ENCODE results near the gene TRIM52. TPM values are rescaled to one million over a fixed set of nuclear protein-coding genes. Genes with fewer than 3 reads are reported as not detected.
A peak's percentile ranks its signal among the peaks of the same experiment; 100 is the strongest.
"Not testable (repeated sequence)": the region's sequence is repeated elsewhere in the genome, so short reads cannot be mapped to it uniquely, and the experiment has no call there.

Gene TRIM52
- total RNA-seq, 1 experiment from 2014 or later, result 18.7 TPM

GRCh38 chr5:181217803-181218062 lies 43.2 kb downstream of the TRIM52 start:
- Histone ChIP-seq H3K9me3 (ENCODE audit: low read length) (no peaks in the 10 kb centered on the region), H3K4me1 (ENCODE audit: low read length) (peaks cover 41% of the 10 kb centered on the region), H2AFZ (ENCODE audit: low read length) (peak overlapping the region; percentile 88), H3K79me2 (ENCODE audit: low read length) (no peaks in the 10 kb centered on the region), H3K4me3 (ENCODE audit: low read length) (peak overlapping the region; percentile 66), H3K4me2 (ENCODE audit: low read depth, low read length, poor library complexity, severe bottlenecking) (peak overlapping the region; percentile 95), H4K20me1 (ENCODE audit: insufficient read depth, low read depth, low read length) (no peaks in the 10 kb centered on the region), H3K27me3 (ENCODE audit: low read length) (no peaks in the 10 kb centered on the region), H3K9me2 (replicated peaks; ENCODE audit: insufficient read depth, low read length) (no peaks in the 10 kb centered on the region), H3K27ac (ENCODE audit: low read length) (peak overlapping the region; percentile 33), H3K9ac (ENCODE audit: low read length) (peak overlapping the region; percentile 66), H3K36me3 (ENCODE audit: insufficient read depth, low read length) (no peaks in the 10 kb centered on the region)
- DNase-seq, result no peak

GRCh38 chr5:181217111-181217802 lies 43.7 kb downstream of the TRIM52 start:
- H3K79me2 ChIP-seq (ENCODE audit: low read length), result no peaks in the 10 kb centered on the region
- peak overlapping the region; percentile 33 for H3K27ac ChIP-seq (ENCODE audit: low read length)
- H2AFZ ChIP-seq (ENCODE audit: low read length), result peak overlapping the region; percentile 88
- no peaks in the 10 kb centered on the region for H3K27me3 ChIP-seq (ENCODE audit: low read length)
- H3K9ac ChIP-seq (ENCODE audit: low read length), result peak overlapping the region; percentile 66
- H3K9me3 ChIP-seq (ENCODE audit: low read length), result no peaks in the 10 kb centered on the region
- H3K4me3 ChIP-seq (ENCODE audit: low read length), result peak overlapping the region; percentile 66
- peaks cover 37% of the 10 kb centered on the region for H3K4me1 ChIP-seq (ENCODE audit: low read length)
- no peaks in the 10 kb centered on the region for H4K20me1 ChIP-seq (ENCODE audit: insufficient read depth, low read depth, low read length)
- DNase-seq, result peak; percentile 88
- no peaks in the 10 kb centered on the region for H3K9me2 ChIP-seq (replicated peaks; ENCODE audit: insufficient read depth, low read length)
- H3K4me2 ChIP-seq (ENCODE audit: low read depth, low read length, poor library complexity, severe bottlenecking), result peak overlapping the region; percentile 95
- no peaks in the 10 kb centered on the region for H3K36me3 ChIP-seq (ENCODE audit: insufficient read depth, low read length)

GRCh38 chr5:181215997-181216989 lies 44.6 kb downstream of the TRIM52 start:
- H3K9ac ChIP-seq (ENCODE audit: low read length), result peak overlapping the region; percentile 68
- H3K36me3 ChIP-seq (ENCODE audit: insufficient read depth, low read length), result no peaks in the 10 kb centered on the region
- H3K4me3 ChIP-seq (ENCODE audit: low read length), result peak overlapping the region; percentile 66
- H3K27ac ChIP-seq (ENCODE audit: low read length), result peak overlapping the region; percentile 52; the same call in 1 of the 2 replicates
- peak; percentile 76 for DNase-seq
- peak overlapping the region; percentile 94 for H2AFZ ChIP-seq (ENCODE audit: low read length)
- H3K27me3 ChIP-seq (ENCODE audit: low read length), result no peaks in the 10 kb centered on the region
- no peaks in the 10 kb centered on the region for H3K9me3 ChIP-seq (ENCODE audit: low read length)
- H3K79me2 ChIP-seq (ENCODE audit: low read length), result no peaks in the 10 kb centered on the region
- H3K4me1 ChIP-seq (ENCODE audit: low read length), result peaks cover 29% of the 10 kb centered on the region
- H3K9me2 ChIP-seq (replicated peaks; ENCODE audit: insufficient read depth, low read length), result no peaks in the 10 kb centered on the region
- H4K20me1 ChIP-seq (ENCODE audit: insufficient read depth, low read depth, low read length), result no peaks in the 10 kb centered on the region
- peak overlapping the region; percentile 95 for H3K4me2 ChIP-seq (ENCODE audit: low read depth, low read length, poor library complexity, severe bottlenecking)

- not testable (repeated sequence) for H3K9me2 ChIP-seq (replicated peaks; ENCODE audit: insufficient read depth, low read length); DNase-seq; H3K27ac ChIP-seq (ENCODE audit: low read length); H3K27me3 ChIP-seq (ENCODE audit: low read length); H3K9me3 ChIP-seq (ENCODE audit: low read length); H3K4me2 ChIP-seq (ENCODE audit: low read depth, low read length, poor library complexity, severe bottlenecking); H3K79me2 ChIP-seq (ENCODE audit: low read length); H3K4me3 ChIP-seq (ENCODE audit: low read length); H3K36me3 ChIP-seq (ENCODE audit: insufficient read depth, low read length); H2AFZ ChIP-seq (ENCODE audit: low read length); H4K20me1 ChIP-seq (ENCODE audit: insufficient read depth, low read depth, low read length); H3K9ac ChIP-seq (ENCODE audit: low read length)
- H3K4me1 ChIP-seq (ENCODE audit: low read length), result peaks cover 27% of the 10 kb centered on the region
Observed at GRCh38 chr5:181214249-181214648, 46.7 kb downstream of the TRIM52 start.

- no peak overlapping the region for H3K4me2 ChIP-seq (ENCODE audit: low read depth, low read length, poor library complexity, severe bottlenecking)
- H3K79me2 ChIP-seq (ENCODE audit: low read length), result no peaks in the 10 kb centered on the region
- no peaks in the 10 kb centered on the region for H3K36me3 ChIP-seq (ENCODE audit: insufficient read depth, low read length)
- no peaks in the 10 kb centered on the region for H3K9me3 ChIP-seq (ENCODE audit: low read length)
- H4K20me1 ChIP-seq (ENCODE audit: insufficient read depth, low read depth, low read length), result no peaks in the 10 kb centered on the region
- H3K4me1 ChIP-seq (ENCODE audit: low read length), result peaks cover 23% of the 10 kb centered on the region
- no peak overlapping the region for H3K27ac ChIP-seq (ENCODE audit: low read length)
- H2AFZ ChIP-seq (ENCODE audit: low read length), result no peak overlapping the region
- H3K9ac ChIP-seq (ENCODE audit: low read length), result no peak overlapping the region
- H3K4me3 ChIP-seq (ENCODE audit: low read length), result no peak overlapping the region
- no peaks in the 10 kb centered on the region for H3K27me3 ChIP-seq (ENCODE audit: low read length)
- H3K9me2 ChIP-seq (replicated peaks; ENCODE audit: insufficient read depth, low read length), result no peaks in the 10 kb centered on the region
- DNase-seq, result no peak
Observed at GRCh38 chr5:181212934-181213333, 48.0 kb downstream of the TRIM52 start.

GRCh38 chr5:181212080-181212479 lies 48.9 kb downstream of the TRIM52 start:
- Histone ChIP-seq H3K9me2 (replicated peaks; ENCODE audit: insufficient read depth, low read length) (no peaks in the 10 kb centered on the region), H3K27me3 (ENCODE audit: low read length) (no peaks in the 10 kb centered on the region), H3K4me2 (ENCODE audit: low read depth, low read length, poor library complexity, severe bottlenecking) (no peak overlapping the region), H4K20me1 (ENCODE audit: insufficient read depth, low read depth, low read length) (no peaks in the 10 kb centered on the region), H3K79me2 (ENCODE audit: low read length) (no peaks in the 10 kb centered on the region), H3K9ac (ENCODE audit: low read length) (no peak overlapping the region), H3K36me3 (ENCODE audit: insufficient read depth, low read length) (no peaks in the 10 kb centered on the region), H3K27ac (ENCODE audit: low read length) (no peak overlapping the region), H2AFZ (ENCODE audit: low read length) (no peak overlapping the region), H3K4me3 (ENCODE audit: low read length) (no peak overlapping the region), H3K4me1 (ENCODE audit: low read length) (peaks cover 16% of the 10 kb centered on the region), H3K9me3 (ENCODE audit: low read length) (no peaks in the 10 kb centered on the region)
- no peak for DNase-seq

GRCh38 chr5:181211208-181211607 lies 49.7 kb downstream of the TRIM52 start:
- peaks cover 13% of the 10 kb centered on the region for H3K4me1 ChIP-seq (ENCODE audit: low read length)

GRCh38 chr5:181210698-181211097 lies 50.2 kb downstream of the TRIM52 start:
- DNase-seq; H3K36me3 ChIP-seq (ENCODE audit: insufficient read depth, low read length); H3K4me2 ChIP-seq (ENCODE audit: low read depth, low read length, poor library complexity, severe bottlenecking); H4K20me1 ChIP-seq (ENCODE audit: insufficient read depth, low read depth, low read length); H3K79me2 ChIP-seq (ENCODE audit: low read length); H3K9ac ChIP-seq (ENCODE audit: low read length); H3K27me3 ChIP-seq (ENCODE audit: low read length); H3K4me3 ChIP-seq (ENCODE audit: low read length); H3K27ac ChIP-seq (ENCODE audit: low read length); H3K9me2 ChIP-seq (replicated peaks; ENCODE audit: insufficient read depth, low read length); H3K9me3 ChIP-seq (ENCODE audit: low read length); H2AFZ ChIP-seq (ENCODE audit: low read length): not testable (repeated sequence)
- H3K4me1 ChIP-seq (ENCODE audit: low read length), result peaks cover 14% of the 10 kb centered on the region

More at GRCh38 chr5:181211208-181211607, 49.7 kb downstream of the TRIM52 start:
- no peaks in the 10 kb centered on the region for H3K9me2 ChIP-seq (replicated peaks; ENCODE audit: insufficient read depth, low read length)
- no peak overlapping the region for H2AFZ ChIP-seq (ENCODE audit: low read length)
- peak; percentile 51 for DNase-seq
- no peaks in the 10 kb centered on the region for H4K20me1 ChIP-seq (ENCODE audit: insufficient read depth, low read depth, low read length)
- H3K79me2 ChIP-seq (ENCODE audit: low read length), result no peaks in the 10 kb centered on the region
- H3K27me3 ChIP-seq (ENCODE audit: low read length), result no peaks in the 10 kb centered on the region
- H3K4me2 ChIP-seq (ENCODE audit: low read depth, low read length, poor library complexity, severe bottlenecking), result no peak overlapping the region
- no peaks in the 10 kb centered on the region for H3K9me3 ChIP-seq (ENCODE audit: low read length)
- no peak overlapping the region for H3K27ac ChIP-seq (ENCODE audit: low read length)
- no peak overlapping the region for H3K4me3 ChIP-seq (ENCODE audit: low read length)
- no peak overlapping the region for H3K9ac ChIP-seq (ENCODE audit: low read length)
- H3K36me3 ChIP-seq (ENCODE audit: insufficient read depth, low read length), result no peaks in the 10 kb centered on the region
